SU-DHL-6 (cell line): ENCODE measurements around the gene HPGDS.

Experiments used
- H2AFZ ChIP-seq: fragments of 200-600 bp; sonication (generic); 2 replicates; pipeline ENCODE4 v1.6.1; 2014; ENCODE audit warnings: low read depth, mild to moderate bottlenecking, moderate library complexity, mixed read lengths, antibody characterized with exemption, low read length; ENCODE audit not compliant: severe bottlenecking
- H3F3A ChIP-seq: fragments of 200-600 bp; shearing (Covaris generic); 2 replicates; pipeline ENCODE4 v1.6.0; 2016; ENCODE audit warnings: antibody characterized with exemption, mild to moderate bottlenecking; ENCODE audit not compliant: insufficient read depth
- H3K27ac ChIP-seq: fragments of 200-600 bp; sonication (generic); 2 replicates; pipeline ENCODE4 v1.5.1; 2016; ENCODE audit warnings: low read depth, mild to moderate bottlenecking, low read length, moderate library complexity, mixed read lengths
- H3K27me3 ChIP-seq: fragments of 200-600 bp; sonication (generic), shearing (Covaris generic); 2 replicates; pipeline ENCODE4 v1.6.0; 2014; ENCODE audit warnings: mild to moderate bottlenecking, low read length
- H3K36me3 ChIP-seq: fragments of 200-600 bp; sonication (generic); 2 replicates; pipeline ENCODE4 v1.6.1; 2014; ENCODE audit warnings: mild to moderate bottlenecking, low read length, mixed read lengths
- H3K4me2 ChIP-seq: fragments of 300-600, 200-600 bp; shearing (Covaris generic), sonication (generic); 2 replicates; pipeline ENCODE4 v1.6.0; 2014; ENCODE audit warnings: low read length, low read depth, mild to moderate bottlenecking; ENCODE audit not compliant: poor library complexity, severe bottlenecking
- H3K4me3 ChIP-seq: fragments of 200-600 bp; sonication (generic); 2 replicates; pipeline ENCODE4 v1.5.1; 2014; ENCODE audit warnings: antibody characterized with exemption, low read length, mild to moderate bottlenecking, mixed read lengths; ENCODE audit not compliant: insufficient read depth, poor library complexity, severe bottlenecking
- H3K79me2 ChIP-seq: fragments of 200-600 bp; sonication (generic); 2 replicates; pipeline ENCODE4 v1.6.1; 2014; ENCODE audit warnings: mild to moderate bottlenecking, low read length, moderate library complexity; ENCODE audit not compliant: insufficient read depth
- H3K9ac ChIP-seq: fragments of 200-600 bp; sonication (generic); 2 replicates; pipeline ENCODE4 v1.7.0; 2014; ENCODE audit warnings: mild to moderate bottlenecking, low read length
- H3K9me2 ChIP-seq: fragments of 200-600 bp; sonication (generic); replicated peaks from 2 replicates; pipeline ENCODE4 v1.6.1; 2014; ENCODE audit warnings: low read length; ENCODE audit not compliant: insufficient read depth
- H3K9me3 ChIP-seq: fragments of 200-600 bp; sonication (generic); 2 replicates; pipeline ENCODE4 v1.6.1; 2014; ENCODE audit warnings: low read length, mixed read lengths; ENCODE audit not compliant: insufficient read depth
- H4K20me1 ChIP-seq: fragments of 200-600 bp; sonication (generic); 2 replicates; pipeline ENCODE4 v1.6.1; 2014; ENCODE audit warnings: low read depth, mild to moderate bottlenecking, antibody characterized with exemption, low read length, moderate library complexity, mixed read lengths
- EZH2phosphoT487 ChIP-seq: fragments of 200-600 bp; sonication (generic), shearing (Covaris generic); conservative IDR thresholded peaks from 2 replicates; pipeline ENCODE4 v1.6.1; 2018; ENCODE audit warnings: mild to moderate bottlenecking, antibody characterized with exemption, low read length, moderate library complexity, mixed read lengths
- TF ChIP-seq, protein P1 (sequence below): fragments of 200-600 bp; sonication (generic); IDR thresholded peaks from one replicate; pipeline ENCODE4 v1.5.1; 2017; ENCODE audit warnings: antibody characterized with exemption, mild to moderate bottlenecking, low read length, moderate library complexity; ENCODE audit not compliant: insufficient read depth, poor library complexity, severe bottlenecking

The HPGDS gene

DNA sequence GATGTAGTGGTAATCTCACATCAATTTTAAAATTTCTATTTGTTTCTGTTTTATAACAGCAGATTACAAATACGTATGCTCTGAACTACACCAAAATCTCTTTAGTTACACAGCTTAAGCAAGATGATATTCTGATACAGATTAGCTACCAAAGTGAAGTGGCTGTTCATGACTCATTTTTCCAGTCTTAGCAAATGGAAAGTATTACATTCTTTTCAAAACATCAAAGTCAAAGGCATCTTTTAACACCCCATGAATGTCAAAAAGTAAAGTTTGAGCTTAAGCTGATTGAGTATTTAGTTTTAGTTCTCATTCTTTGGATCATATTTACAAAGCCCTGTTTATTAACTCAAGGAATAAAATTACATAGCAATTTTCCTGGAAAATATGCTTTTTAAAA is 6.6 kb upstream of the HPGDS start:
- no peak overlapping the region for H2AFZ ChIP-seq
- no peak overlapping the region for H3K4me2 ChIP-seq
- H3K9me2 ChIP-seq, result no peaks in the 10 kb centered on the region
- TF ChIP-seq, protein P1, sequence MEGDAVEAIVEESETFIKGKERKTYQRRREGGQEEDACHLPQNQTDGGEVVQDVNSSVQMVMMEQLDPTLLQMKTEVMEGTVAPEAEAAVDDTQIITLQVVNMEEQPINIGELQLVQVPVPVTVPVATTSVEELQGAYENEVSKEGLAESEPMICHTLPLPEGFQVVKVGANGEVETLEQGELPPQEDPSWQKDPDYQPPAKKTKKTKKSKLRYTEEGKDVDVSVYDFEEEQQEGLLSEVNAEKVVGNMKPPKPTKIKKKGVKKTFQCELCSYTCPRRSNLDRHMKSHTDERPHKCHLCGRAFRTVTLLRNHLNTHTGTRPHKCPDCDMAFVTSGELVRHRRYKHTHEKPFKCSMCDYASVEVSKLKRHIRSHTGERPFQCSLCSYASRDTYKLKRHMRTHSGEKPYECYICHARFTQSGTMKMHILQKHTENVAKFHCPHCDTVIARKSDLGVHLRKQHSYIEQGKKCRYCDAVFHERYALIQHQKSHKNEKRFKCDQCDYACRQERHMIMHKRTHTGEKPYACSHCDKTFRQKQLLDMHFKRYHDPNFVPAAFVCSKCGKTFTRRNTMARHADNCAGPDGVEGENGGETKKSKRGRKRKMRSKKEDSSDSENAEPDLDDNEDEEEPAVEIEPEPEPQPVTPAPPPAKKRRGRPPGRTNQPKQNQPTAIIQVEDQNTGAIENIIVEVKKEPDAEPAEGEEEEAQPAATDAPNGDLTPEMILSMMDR, result no peak
- TF ChIP-seq EZH2phosphoT487, result no peak
- no peak overlapping the region for H3K9ac ChIP-seq
- H4K20me1 ChIP-seq, result no peaks in the 10 kb centered on the region
- H3F3A ChIP-seq, result no peaks in the 10 kb centered on the region
- no peaks in the 10 kb centered on the region for H3K79me2 ChIP-seq
- H3K9me3 ChIP-seq, result no peaks in the 10 kb centered on the region
- H3K27ac ChIP-seq, result no peak overlapping the region
- H3K36me3 ChIP-seq, result no peaks in the 10 kb centered on the region
- H3K4me3 ChIP-seq, result no peak overlapping the region
- H3K27me3 ChIP-seq, result no peaks in the 10 kb centered on the region

DNA sequence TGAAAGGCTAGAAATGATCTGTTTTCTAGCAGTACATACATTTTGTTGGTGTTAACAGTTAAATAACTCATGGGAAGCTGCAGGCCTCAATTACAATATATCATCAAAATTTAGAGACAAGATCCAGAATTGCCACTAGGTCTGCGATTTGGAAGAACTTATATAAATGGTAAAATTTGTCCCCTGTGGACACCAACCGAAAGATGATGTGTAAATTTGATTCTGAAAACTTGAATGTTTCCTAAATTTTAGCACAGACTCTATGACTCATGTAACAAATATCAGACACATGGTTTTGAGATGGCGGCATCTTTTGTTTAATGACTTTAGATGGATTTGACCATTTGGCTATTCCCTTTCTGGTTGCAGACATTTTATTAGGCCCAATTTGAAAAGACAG is 6.0 kb upstream of the HPGDS start:
- Histone ChIP-seq H3K4me2 (no peak overlapping the region), H3K4me3 (no peak overlapping the region), H3K36me3 (no peaks in the 10 kb centered on the region), H3K79me2 (no peaks in the 10 kb centered on the region), H3K27me3 (no peaks in the 10 kb centered on the region), H3K9me2 (no peaks in the 10 kb centered on the region), H3K27ac (no peak overlapping the region), H2AFZ (no peak overlapping the region), H3F3A (no peaks in the 10 kb centered on the region), H3K9ac (no peak overlapping the region), H3K9me3 (no peaks in the 10 kb centered on the region), H4K20me1 (no peaks in the 10 kb centered on the region)
- TF ChIP-seq, protein P1, result no peak
- no peak for TF ChIP-seq EZH2phosphoT487

DNA sequence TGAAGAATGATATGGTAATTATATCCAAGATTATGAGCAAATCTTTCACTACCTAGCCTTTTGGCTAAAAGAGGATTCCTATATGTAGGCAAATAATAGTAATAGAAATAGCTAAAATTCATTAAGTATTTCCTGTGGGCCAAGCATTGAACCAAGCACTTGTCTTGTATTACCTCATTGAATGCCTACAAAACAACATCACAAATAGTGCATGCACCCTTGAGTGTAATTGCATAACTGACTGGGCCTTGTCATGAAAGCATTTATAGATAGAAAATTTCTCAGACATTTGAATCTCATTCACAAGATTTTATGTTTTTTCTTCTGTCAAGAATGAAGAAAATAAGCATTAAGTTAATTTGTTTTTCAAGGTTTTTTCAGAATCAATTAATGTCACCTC is 3.9 kb upstream of the HPGDS start:
- no peak overlapping the region for H3K27ac ChIP-seq
- H3K9ac ChIP-seq, result no peak overlapping the region
- no peaks in the 10 kb centered on the region for H3K9me3 ChIP-seq
- H4K20me1 ChIP-seq, result no peaks in the 10 kb centered on the region
- no peaks in the 10 kb centered on the region for H3K36me3 ChIP-seq
- H3K9me2 ChIP-seq, result no peaks in the 10 kb centered on the region
- no peaks in the 10 kb centered on the region for H3F3A ChIP-seq
- no peak for TF ChIP-seq EZH2phosphoT487
- TF ChIP-seq, protein P1, result no peak
- H3K27me3 ChIP-seq, result no peaks in the 10 kb centered on the region
- no peaks in the 10 kb centered on the region for H3K79me2 ChIP-seq
- no peak overlapping the region for H2AFZ ChIP-seq
- H3K4me3 ChIP-seq, result no peak overlapping the region
- H3K4me2 ChIP-seq, result no peak overlapping the region
